ENCODE measurements around the gene EDN3. TPM values are rescaled to one million over a fixed set of nuclear protein-coding genes. Genes with fewer than 3 reads are reported as not detected.

EDN3 gene
- total RNA-seq, 6 experiments from 2014 or later: not detected

DNA sequence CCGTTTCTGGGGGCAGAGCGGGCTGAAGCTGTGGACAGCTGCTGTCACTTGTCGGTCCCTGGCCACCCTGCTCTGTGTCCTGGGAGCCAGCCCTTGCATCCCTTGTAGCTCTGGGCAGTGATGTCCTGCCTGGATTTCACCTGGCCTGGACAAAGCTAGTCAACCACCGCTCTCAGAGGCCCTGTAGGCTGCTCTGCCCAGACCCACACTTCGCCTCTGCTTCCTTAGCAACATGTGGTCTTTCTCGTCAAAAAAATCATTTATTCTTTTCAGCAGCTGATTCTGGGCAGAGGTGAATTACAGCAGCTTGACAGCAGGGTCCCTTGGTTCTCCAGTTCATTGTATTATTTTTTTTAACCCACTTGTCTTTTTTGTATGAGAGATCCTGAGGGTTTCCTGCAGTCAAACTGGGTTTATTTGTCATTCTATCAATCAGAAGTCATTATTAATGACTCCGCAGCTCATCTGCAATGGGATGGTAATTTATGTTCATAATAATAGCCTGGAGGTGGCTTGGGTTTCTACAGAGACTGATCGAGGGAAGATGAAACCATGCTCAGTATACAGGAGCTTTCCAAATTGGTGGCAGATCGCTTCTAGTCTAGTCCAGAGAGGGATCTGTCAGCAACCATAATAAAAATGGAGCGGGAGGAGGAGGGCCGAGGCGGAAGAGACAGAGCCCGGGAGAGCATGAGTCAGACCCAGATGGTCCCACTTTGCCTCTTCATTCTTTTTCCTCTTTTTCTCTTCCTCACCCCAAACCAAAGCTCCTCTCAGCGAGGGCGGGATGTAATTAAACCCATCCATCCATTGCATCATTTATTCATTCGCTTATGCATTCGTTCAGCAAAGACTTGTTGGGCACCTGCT is 22.4 kb downstream of the EDN3 start:
- 71% methylated on average over 12 of the region's 17 CpGs for WGBS (ENCODE audit: insufficient coverage, low coverage, low lambda C conversion rate, missing lambda C conversion rate)
- intact Hi-C loops (cut with DNase I): no loop called here
- DNase-seq (no peak), ATAC-seq (no peak)
- H3K36me3 ChIP-seq: no peaks in the 10 kb centered on the region
- no peaks in the 10 kb centered on the region for H3K4me1 ChIP-seq
- no peak overlapping the region for H3K4me3 ChIP-seq
- H3K9me3 ChIP-seq: no peaks in the 10 kb centered on the region
- H3K27ac ChIP-seq: no peak overlapping the region
- TF ChIP-seq, protein P1, sequence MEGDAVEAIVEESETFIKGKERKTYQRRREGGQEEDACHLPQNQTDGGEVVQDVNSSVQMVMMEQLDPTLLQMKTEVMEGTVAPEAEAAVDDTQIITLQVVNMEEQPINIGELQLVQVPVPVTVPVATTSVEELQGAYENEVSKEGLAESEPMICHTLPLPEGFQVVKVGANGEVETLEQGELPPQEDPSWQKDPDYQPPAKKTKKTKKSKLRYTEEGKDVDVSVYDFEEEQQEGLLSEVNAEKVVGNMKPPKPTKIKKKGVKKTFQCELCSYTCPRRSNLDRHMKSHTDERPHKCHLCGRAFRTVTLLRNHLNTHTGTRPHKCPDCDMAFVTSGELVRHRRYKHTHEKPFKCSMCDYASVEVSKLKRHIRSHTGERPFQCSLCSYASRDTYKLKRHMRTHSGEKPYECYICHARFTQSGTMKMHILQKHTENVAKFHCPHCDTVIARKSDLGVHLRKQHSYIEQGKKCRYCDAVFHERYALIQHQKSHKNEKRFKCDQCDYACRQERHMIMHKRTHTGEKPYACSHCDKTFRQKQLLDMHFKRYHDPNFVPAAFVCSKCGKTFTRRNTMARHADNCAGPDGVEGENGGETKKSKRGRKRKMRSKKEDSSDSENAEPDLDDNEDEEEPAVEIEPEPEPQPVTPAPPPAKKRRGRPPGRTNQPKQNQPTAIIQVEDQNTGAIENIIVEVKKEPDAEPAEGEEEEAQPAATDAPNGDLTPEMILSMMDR (IDR thresholded peaks at IDR 0.05): no peak
- H3K27me3 ChIP-seq: no peaks in the 10 kb centered on the region

- DNase-seq: no peak
- no peak for ATAC-seq
- intact Hi-C loops (cut with DNase I): no loop called here
- H3K27me3 ChIP-seq: no peaks in the 10 kb centered on the region
- TF ChIP-seq, protein P1 (IDR thresholded peaks at IDR 0.05): no peak
- no peak for TF ChIP-seq POLR2A (IDR thresholded peaks at IDR 0.05)
- 67% methylated on average over 2 of the region's 5 CpGs for whole genome bisulfite sequencing (ENCODE audit: insufficient coverage, low coverage, low lambda C conversion rate, missing lambda C conversion rate)
- H3K4me3 ChIP-seq: no peak overlapping the region
- no peaks in the 10 kb centered on the region for H3K9me3 ChIP-seq
- H3K4me1 ChIP-seq: no peaks in the 10 kb centered on the region
- H3K36me3 ChIP-seq: no peaks in the 10 kb centered on the region
- H3K27ac ChIP-seq: no peak overlapping the region
These were observed 23.3 kb downstream of the EDN3 start for GRCh38 chr20:59323731-59324130.

DNA sequence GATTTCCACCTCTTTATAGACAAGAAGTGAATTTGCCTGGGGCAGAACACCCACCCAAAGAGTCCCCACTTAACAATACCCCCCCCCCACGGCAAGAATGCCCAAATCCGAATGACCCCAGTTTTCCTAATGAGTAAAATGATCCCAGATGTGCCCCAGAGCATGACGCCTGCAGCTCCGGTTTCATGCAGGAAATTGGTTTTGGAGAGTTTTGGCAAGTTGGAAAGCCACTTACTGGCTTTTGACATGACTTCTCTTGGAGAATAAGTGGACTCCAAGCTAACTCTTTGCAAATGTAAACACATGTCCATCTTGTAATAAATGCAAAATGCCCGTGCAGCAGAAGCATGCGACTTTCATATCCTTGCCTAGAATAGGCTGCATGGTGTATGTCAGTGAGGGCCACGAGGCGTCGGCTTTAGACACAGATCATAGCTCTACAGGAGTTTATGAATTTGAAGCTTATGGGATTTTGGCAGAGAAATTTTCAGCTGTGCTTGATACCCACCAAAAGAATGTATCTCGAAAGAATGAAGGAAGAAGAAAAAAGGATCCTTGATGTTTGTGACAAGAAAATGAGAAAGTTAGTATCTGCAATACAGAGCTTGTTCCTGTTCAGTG is 24.2 kb downstream of the EDN3 start:
- ATAC-seq (no peak), DNase-seq (no peak)
- TF ChIP-seq POLR2A (IDR thresholded peaks at IDR 0.05): no peak
- TF ChIP-seq, protein P1 (IDR thresholded peaks at IDR 0.05): no peak
- intact Hi-C loops (cut with DNase I): no loop called here
- Histone ChIP-seq H3K27ac (no peak overlapping the region), H3K9me3 (no peaks in the 10 kb centered on the region), H3K27me3 (no peaks in the 10 kb centered on the region), H3K4me3 (no peak overlapping the region), H3K36me3 (no peaks in the 10 kb centered on the region), H3K4me1 (no peaks in the 10 kb centered on the region)
- 63% methylated on average over 10 of the region's 10 CpGs for WGBS (ENCODE audit: insufficient coverage, low coverage, low lambda C conversion rate, missing lambda C conversion rate)

DNA sequence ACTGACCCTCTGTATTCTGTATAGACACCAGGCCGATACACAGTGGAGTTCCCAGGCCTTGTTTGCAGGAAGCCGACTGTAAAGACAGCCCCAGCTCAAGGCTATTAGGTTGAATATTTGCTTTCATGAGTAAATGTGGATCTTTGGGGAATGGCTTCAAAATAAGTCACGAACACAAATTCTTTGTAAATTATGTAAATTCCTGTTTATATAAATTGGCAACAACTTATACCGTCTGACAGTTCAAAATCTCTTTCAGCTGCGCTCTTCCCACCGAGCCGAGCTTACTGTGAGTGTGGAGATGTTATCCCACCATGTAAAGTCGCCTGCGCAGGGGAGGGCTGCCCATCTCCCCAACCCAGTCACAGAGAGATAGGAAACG is 24.7 kb downstream of the EDN3 start:
- TF ChIP-seq, protein P1 (IDR thresholded peaks at IDR 0.05): no peak
- no peak for TF ChIP-seq POLR2A (IDR thresholded peaks at IDR 0.05)
- H3K4me3 ChIP-seq: no peak overlapping the region
- intact Hi-C loops (cut with DNase I): no loop called here
- ATAC-seq (no peak), DNase-seq (no peak)
- H3K36me3 ChIP-seq: no peaks in the 10 kb centered on the region
- H3K9me3 ChIP-seq: no peaks in the 10 kb centered on the region
- no peaks in the 10 kb centered on the region for H3K27me3 ChIP-seq
- 62% methylated on average over 10 of the region's 10 CpGs for WGBS (ENCODE audit: insufficient coverage, low coverage, low lambda C conversion rate, missing lambda C conversion rate)
- H3K27ac ChIP-seq: no peak overlapping the region
- no peaks in the 10 kb centered on the region for H3K4me1 ChIP-seq
